ENCODE results near the gene ZBTB24. TPM values are rescaled to one million over a fixed set of nuclear protein-coding genes. Genes with fewer than 3 reads are reported as not detected.

The ZBTB24 gene
- polyA plus RNA-seq, 3 donors, result 13.2 to 16.1 (median 15.1) TPM

DNA sequence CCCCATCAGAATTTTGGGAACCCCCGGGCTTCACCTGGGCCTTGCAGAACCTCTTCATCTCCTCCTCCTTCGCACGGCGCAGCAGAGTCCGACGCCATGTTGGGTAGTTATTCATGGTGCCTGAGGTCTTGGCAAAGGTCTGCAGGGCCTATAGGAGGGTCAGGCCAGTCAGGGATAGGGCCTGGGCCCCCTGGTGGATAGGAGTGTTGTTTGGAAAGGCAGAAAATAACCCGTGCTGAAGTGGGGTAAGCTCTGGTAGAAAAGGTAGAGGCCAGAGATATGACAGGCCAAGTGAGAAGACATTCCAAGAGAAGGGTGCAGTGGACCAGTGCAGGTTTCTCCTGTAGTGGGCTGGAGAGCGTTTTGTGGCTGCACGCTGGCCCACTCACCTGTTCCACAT lies 37.6 kb downstream of the ZBTB24 start:
- DNase-seq (ENCODE audit: extremely low read depth in 1 of 11, low read depth in 9 of 11, low spot score in 4 of 11), result no peak

GRCh38 chr6:109443425-109443950 lies 39.5 kb downstream of the ZBTB24 start:
- no peak for DNase-seq (ENCODE audit: extremely low read depth in 1 of 11, low read depth in 9 of 11, low spot score in 4 of 11)

GRCh38 chr6:109442393-109442924 lies 40.6 kb downstream of the ZBTB24 start:
- no peak for DNase-seq (ENCODE audit: extremely low read depth in 1 of 11, low read depth in 9 of 11, low spot score in 4 of 11)

GRCh38 chr6:109441069-109441816 lies 41.8 kb downstream of the ZBTB24 start:
- peak in 3 of 11 donors; percentile 43 to 52 (median 43) for DNase-seq (ENCODE audit: extremely low read depth in 1 of 11, low read depth in 9 of 11, low spot score in 4 of 11)

DNA sequence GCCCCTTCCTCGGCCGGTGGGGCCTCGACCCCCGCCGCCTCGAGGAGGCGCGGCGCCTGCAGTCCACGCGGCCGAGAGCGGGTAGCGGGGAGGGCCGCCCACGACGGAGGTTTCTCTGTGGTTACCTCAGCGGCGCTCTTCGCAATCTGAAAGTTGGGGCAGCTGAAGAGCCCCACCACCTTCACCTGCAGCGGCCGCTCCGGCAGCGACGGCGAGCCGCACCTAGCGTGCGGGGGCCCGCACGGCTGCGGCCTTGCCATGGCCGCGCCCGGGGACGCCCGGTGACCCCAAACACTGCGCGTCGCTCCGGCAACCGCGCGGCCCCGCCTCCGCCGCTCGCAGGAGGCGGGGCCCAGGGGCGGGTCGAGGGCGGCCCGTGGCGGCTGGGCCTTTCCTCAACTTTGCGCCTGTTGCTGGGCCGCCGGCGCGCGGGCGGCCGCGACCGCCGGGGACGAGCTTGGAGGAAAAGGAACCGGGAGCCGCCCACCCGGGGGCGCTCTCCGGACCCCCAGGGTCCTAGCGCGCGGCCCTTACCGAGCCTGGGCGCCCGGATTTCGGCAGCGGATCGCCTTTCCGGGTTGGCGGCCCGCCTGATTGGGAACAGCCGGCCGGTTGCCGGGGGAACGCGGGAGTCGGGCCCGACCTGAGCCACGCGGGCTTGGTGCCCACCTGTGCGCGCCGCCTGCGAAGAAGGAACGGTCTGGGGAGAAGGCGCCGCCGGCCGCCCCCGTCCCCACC lies 42.5 kb downstream of the ZBTB24 start, which contains the start of the genes PPIL6 and SMPD2:
TSS of gene PPIL6 (minus strand) at position 298 of the 738 bp plus-strand sequence. CDS start at position 260, 38 bp downstream.
TSS of gene SMPD2 (plus strand) at position 394 of the 738 bp plus-strand sequence. CDS start 398 bp downstream, outside the sequence.
- DNase-seq (ENCODE audit: extremely low read depth in 1 of 11, low read depth in 9 of 11, low spot score in 4 of 11), result peak; percentile 74 to 94 (median 90)

GRCh38 chr6:109436041-109436440 lies 47.0 kb downstream of the ZBTB24 start:
- no peak for DNase-seq (ENCODE audit: extremely low read depth in 1 of 11, low read depth in 9 of 11, low spot score in 4 of 11)

DNA sequence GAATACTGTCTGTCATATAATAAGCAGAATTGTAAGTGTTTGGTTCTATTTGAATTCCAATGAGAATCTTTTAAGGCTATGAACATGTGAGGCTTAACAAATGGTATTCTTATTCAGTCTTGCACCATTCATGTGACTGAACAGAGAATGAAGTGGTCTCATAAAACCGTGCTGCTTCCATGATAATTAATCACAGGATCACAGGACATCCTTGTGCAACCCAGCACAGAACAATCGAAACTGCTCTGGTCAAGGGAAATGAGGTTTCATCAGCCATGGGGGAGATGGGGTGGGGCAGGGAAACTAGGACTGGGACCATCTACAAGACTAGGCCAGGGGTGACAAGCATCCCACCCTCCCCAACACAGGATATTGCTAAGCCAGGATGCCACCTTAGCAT lies 48.6 kb downstream of the ZBTB24 start:
- DNase-seq (ENCODE audit: extremely low read depth in 1 of 11, low read depth in 9 of 11, low spot score in 4 of 11), result no peak

- DNase-seq (ENCODE audit: extremely low read depth in 1 of 11, low read depth in 9 of 11, low spot score in 4 of 11), result no peak
Measured at GRCh38 chr6:109429496-109429895, 53.5 kb downstream of the ZBTB24 start.

DNA sequence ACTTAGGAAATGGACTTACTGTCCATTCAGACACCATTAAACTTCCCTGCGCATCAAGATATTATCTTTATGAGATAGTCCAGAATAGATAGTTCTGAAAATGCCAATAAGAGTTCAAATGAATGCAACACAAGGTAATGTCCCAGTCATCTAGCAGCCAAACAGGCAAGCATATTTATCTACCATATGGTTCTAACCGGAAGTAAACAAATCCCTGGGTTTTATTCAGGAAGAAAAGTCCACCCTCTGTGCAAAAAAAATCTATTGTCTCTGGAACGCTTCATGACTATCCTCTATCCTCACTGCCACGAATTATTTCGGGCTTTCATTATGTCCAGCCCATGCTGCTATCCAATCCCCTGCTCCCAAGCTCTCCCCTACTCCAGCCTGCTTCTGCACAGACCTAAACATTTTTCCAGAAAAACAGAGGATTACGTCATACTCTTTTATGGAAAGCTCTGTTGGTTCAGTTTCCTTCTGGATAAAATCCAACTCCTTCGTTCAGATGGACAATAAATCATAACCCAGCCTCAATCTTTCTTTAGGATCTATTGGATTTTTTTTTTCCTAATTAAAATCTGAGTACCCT lies 54.0 kb downstream of the ZBTB24 start:
- DNase-seq (ENCODE audit: extremely low read depth in 1 of 11, low read depth in 9 of 11, low spot score in 4 of 11), result peak in 4 of 11 donors; percentile 19 to 46 (median 30)

GRCh38 chr6:109424946-109425345 lies 58.1 kb downstream of the ZBTB24 start:
- DNase-seq (ENCODE audit: extremely low read depth in 1 of 11, low read depth in 9 of 11, low spot score in 4 of 11), result no peak

DNA sequence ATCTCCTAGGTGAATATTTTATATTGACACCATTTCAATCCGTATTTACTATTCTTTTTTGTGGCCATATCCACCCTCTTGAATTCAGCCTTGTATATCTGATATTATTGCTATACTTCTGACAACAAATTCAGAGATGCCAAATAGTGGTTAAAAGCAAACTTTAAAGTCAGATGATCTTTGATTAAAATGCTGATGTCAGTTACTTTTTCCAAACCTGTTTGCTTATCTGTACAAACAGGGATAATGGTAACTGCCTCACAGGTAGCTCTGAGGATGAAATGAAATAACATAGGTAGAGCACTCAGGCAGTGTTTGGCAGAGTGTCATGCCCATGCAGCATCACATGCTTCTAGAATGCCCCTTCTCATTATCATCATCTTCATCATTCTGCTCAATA lies 61.8 kb downstream of the ZBTB24 start:
- DNase-seq (ENCODE audit: extremely low read depth in 1 of 11, low read depth in 9 of 11, low spot score in 4 of 11), result no peak

- peak in 2 of 11 donors; percentile 23 to 39 for DNase-seq (ENCODE audit: extremely low read depth in 1 of 11, low read depth in 9 of 11, low spot score in 4 of 11)
Measured at GRCh38 chr6:109420751-109421150, 62.3 kb downstream of the ZBTB24 start.

DNA sequence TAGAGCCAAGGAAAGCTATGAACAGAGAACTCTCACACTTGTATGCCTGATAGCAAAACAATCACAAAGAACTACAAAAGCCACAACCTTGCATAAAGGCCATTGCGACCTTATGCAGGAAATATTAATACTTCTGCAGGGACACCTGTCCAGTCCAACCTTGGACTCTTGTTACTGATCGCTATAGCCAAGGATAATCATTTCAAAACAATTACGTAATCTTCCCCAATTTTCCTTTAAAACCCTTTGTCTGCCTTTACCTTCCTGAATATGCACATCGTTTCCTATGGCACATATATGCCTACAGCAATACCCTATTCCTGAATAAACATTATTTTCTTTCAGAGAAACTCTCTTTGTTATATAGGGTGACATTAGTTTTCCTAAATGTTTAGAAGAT lies 65.4 kb downstream of the ZBTB24 start:
- DNase-seq (ENCODE audit: extremely low read depth in 1 of 11, low read depth in 9 of 11, low spot score in 4 of 11), result no peak

Other genes with a start within 250 kb of the ZBTB24 start
- 100 to 1,000 TPM; 436 to 553 (median 542) TPM for gene CD164, start 100.8 kb downstream of the ZBTB24 start, polyA plus RNA-seq (ENCODE audit: insufficient read length in 3 of 3)
- 10 to 100 TPM; 16.7 to 19.1 (median 17.1) TPM for gene PPIL6, start 42.6 kb downstream of the ZBTB24 start, polyA plus RNA-seq (ENCODE audit: insufficient read length in 3 of 3)
- gene SMPD2, start 42.5 kb downstream of the ZBTB24 start, polyA plus RNA-seq (ENCODE audit: insufficient read length in 3 of 3), result 10 to 100 TPM; 11.7 to 14.8 (median 14.4) TPM
- 10 to 100 TPM; 23.2 to 32.8 (median 29.2) TPM for gene MICAL1, start 27.4 kb downstream of the ZBTB24 start, polyA plus RNA-seq (ENCODE audit: insufficient read length in 3 of 3)
- 10 to 100 TPM; 11.1 to 16.0 (median 13.4) TPM for gene AK9, start 208.0 kb upstream of the ZBTB24 start, polyA plus RNA-seq (ENCODE audit: insufficient read length in 3 of 3)
- 10 to 100 TPM; 23.6 to 25.6 (median 25.1) TPM for gene FIG4, start 208.1 kb upstream of the ZBTB24 start, polyA plus RNA-seq (ENCODE audit: insufficient read length in 3 of 3)